Astrocyte (in vitro differentiated cells and primary cell): ENCODE measurements around the gene SHC3. TPM values are rescaled to one million over a fixed set of nuclear protein-coding genes. Genes with fewer than 3 reads are reported as not detected.

Experiments
- DNase-seq: peaks from one replicate; pipeline ENCODE4 v3.0.0-alpha.2; 2010; ENCODE audit warnings: low read depth
- FAIRE-seq: peaks from 2 replicates; lab custom pipeline; 2011; peaks lifted over from hg19 to GRCh38; lab: Jason Lieb, UNC
- H2AFZ ChIP-seq: 2 replicates; pipeline ENCODE4 v1.6.0; 2012; ENCODE audit warnings: low read depth, low read length, inconsistent platforms
- H3K27ac ChIP-seq: 2 replicates; pipeline ENCODE4 v1.5.1; 2011; ENCODE audit warnings: low read depth, low read length, inconsistent platforms
- H3K27me3 ChIP-seq: 2 replicates; pipeline ENCODE4 v1.6.0; 2011; ENCODE audit warnings: low read length, inconsistent platforms; ENCODE audit not compliant: insufficient read depth
- H3K36me3 ChIP-seq: 2 replicates; pipeline ENCODE4 v1.5.1; 2011; ENCODE audit warnings: low read length, inconsistent platforms; ENCODE audit not compliant: insufficient read depth
- H3K4me1 ChIP-seq: 2 replicates; pipeline ENCODE4 v1.5.1; 2011; ENCODE audit warnings: low read length, inconsistent platforms; ENCODE audit not compliant: insufficient read depth
- H3K4me2 ChIP-seq: 2 replicates; pipeline ENCODE4 v1.6.0; 2012; ENCODE audit warnings: low read length, inconsistent platforms
- H3K4me3 ChIP-seq: 2 replicates; pipeline ENCODE4 v1.5.1; 2011; ENCODE audit warnings: low read depth, mild to moderate bottlenecking, low read length, inconsistent platforms; ENCODE audit not compliant: insufficient read depth
- H3K79me2 ChIP-seq: 2 replicates; pipeline ENCODE4 v1.6.0; 2012; ENCODE audit warnings: mild to moderate bottlenecking, low read length, inconsistent platforms; ENCODE audit not compliant: insufficient read depth
- H3K9ac ChIP-seq: 2 replicates; pipeline ENCODE4 v1.6.0; 2012; ENCODE audit warnings: mild to moderate bottlenecking, low read length, inconsistent platforms
- H3K9me3 ChIP-seq: 2 replicates; pipeline ENCODE4 v1.5.1; 2012; ENCODE audit warnings: low read depth, mild to moderate bottlenecking, low read length, inconsistent platforms; ENCODE audit not compliant: insufficient read depth
- H4K20me1 ChIP-seq: 2 replicates; pipeline ENCODE4 v1.6.0; 2012; ENCODE audit warnings: low read length, inconsistent platforms; ENCODE audit not compliant: insufficient read depth
- H3K27ac Mint-ChIP-seq: one replicate; pipeline ENCODE4 v1.8.0; 2021; ENCODE audit warnings: mild to moderate bottlenecking, mixed read lengths; ENCODE audit not compliant: unreplicated experiment
- H3K27me3 Mint-ChIP-seq: one replicate; pipeline ENCODE4 v1.8.0; 2021; ENCODE audit warnings: low read depth, mixed read lengths; ENCODE audit not compliant: unreplicated experiment
- H3K36me3 Mint-ChIP-seq: one replicate; pipeline ENCODE4 v1.8.0; 2021; ENCODE audit warnings: low read depth, mixed read lengths; ENCODE audit not compliant: unreplicated experiment
- H3K4me1 Mint-ChIP-seq: one replicate; pipeline ENCODE4 v1.8.0; 2021; ENCODE audit warnings: low read depth, mixed read lengths; ENCODE audit not compliant: unreplicated experiment
- H3K4me3 Mint-ChIP-seq: one replicate; pipeline ENCODE4 v1.8.0; 2021; ENCODE audit warnings: mild to moderate bottlenecking, moderate library complexity, mixed read lengths; ENCODE audit not compliant: unreplicated experiment
- H3K9me3 Mint-ChIP-seq: one replicate; pipeline ENCODE4 v1.8.0; 2021; ENCODE audit warnings: mild to moderate bottlenecking, mixed read lengths; ENCODE audit not compliant: unreplicated experiment
- CTCF ChIP-seq: IDR thresholded peaks from 2 replicates; pipeline ENCODE4 v1.5.1; 2011; ENCODE audit warnings: low read depth, mild to moderate bottlenecking, inconsistent platforms, low read length, moderate library complexity; ENCODE audit not compliant: insufficient read depth
- EZH2 ChIP-seq: IDR thresholded peaks from 2 replicates; pipeline ENCODE4 v1.6.1; 2012; ENCODE audit warnings: mild to moderate bottlenecking, low read length, inconsistent platforms; ENCODE audit not compliant: insufficient read depth
- total RNA-seq: library from RNA; stranded (reverse); gene quantifications from 2 replicates; pipeline ENCODE4 v1.2.1, GENCODE V29; 2021

SHC3 gene
- total RNA-seq, 1 donor from 2014 or later, result 4.6 TPM

GRCh38 chr9:88978034-88978433 lies 200.6 kb downstream of the SHC3 start:
- H3K79me2 ChIP-seq, result no peaks in the 10 kb centered on the region
- no peaks in the 10 kb centered on the region for H3K36me3 ChIP-seq
- TF ChIP-seq EZH2 (no peak), CTCF (no peak)
- Mint-ChIP-seq H3K9me3 (no peaks in the 10 kb centered on the region), H3K4me3 (no peak overlapping the region), H3K36me3 (no peaks in the 10 kb centered on the region), H3K27me3 (peaks cover 13% of the 10 kb centered on the region), H3K27ac (no peak overlapping the region), H3K4me1 (no peaks in the 10 kb centered on the region)
- FAIRE-seq (no peak), DNase-seq (no peak)
- no peak overlapping the region for H3K9ac ChIP-seq
- H4K20me1 ChIP-seq, result no peaks in the 10 kb centered on the region
- H3K4me3 ChIP-seq, result no peak overlapping the region
- H3K27ac ChIP-seq, result no peak overlapping the region
- no peak overlapping the region for H2AFZ ChIP-seq
- no peaks in the 10 kb centered on the region for H3K27me3 ChIP-seq
- no peaks in the 10 kb centered on the region for H3K4me1 ChIP-seq
- H3K4me2 ChIP-seq, result no peak overlapping the region
- H3K9me3 ChIP-seq, result no peaks in the 10 kb centered on the region

- FAIRE-seq, result no peak
- TF ChIP-seq CTCF (no peak), EZH2 (no peak)
These were observed 201.7 kb downstream of the SHC3 start for GRCh38 chr9:88976890-88977257.

GRCh38 chr9:88975966-88976889 lies 202.4 kb downstream of the SHC3 start:
- Histone ChIP-seq H2AFZ (no peak overlapping the region), H3K36me3 (no peaks in the 10 kb centered on the region), H3K27ac (no peak overlapping the region), H3K4me3 (no peak overlapping the region), H3K4me1 (peaks cover 5% of the 10 kb centered on the region), H4K20me1 (no peaks in the 10 kb centered on the region), H3K9me3 (no peaks in the 10 kb centered on the region), H3K9ac (no peak overlapping the region), H3K79me2 (no peaks in the 10 kb centered on the region), H3K4me2 (no peak overlapping the region), H3K27me3 (no peaks in the 10 kb centered on the region)
- no peak for FAIRE-seq
- H3K4me1 Mint-ChIP-seq, result no peaks in the 10 kb centered on the region
- H3K27me3 Mint-ChIP-seq, result peaks cover 13% of the 10 kb centered on the region
- no peaks in the 10 kb centered on the region for H3K36me3 Mint-ChIP-seq
- H3K4me3 Mint-ChIP-seq, result no peak overlapping the region
- DNase-seq, result no peak
- peak overlapping the region; percentile 20 for H3K27ac Mint-ChIP-seq
- no peaks in the 10 kb centered on the region for H3K9me3 Mint-ChIP-seq
- no peak for TF ChIP-seq CTCF
- no peak for TF ChIP-seq EZH2

More at GRCh38 chr9:88976890-88977257, 201.7 kb downstream of the SHC3 start:
- H2AFZ ChIP-seq, result no peak overlapping the region
- Mint-ChIP-seq H3K27me3 (peaks cover 13% of the 10 kb centered on the region), H3K4me1 (no peaks in the 10 kb centered on the region), H3K4me3 (no peak overlapping the region), H3K27ac (no peak overlapping the region), H3K36me3 (no peaks in the 10 kb centered on the region), H3K9me3 (no peaks in the 10 kb centered on the region)
- no peak overlapping the region for H3K27ac ChIP-seq
- no peaks in the 10 kb centered on the region for H3K79me2 ChIP-seq
- no peaks in the 10 kb centered on the region for H3K27me3 ChIP-seq
- H3K4me1 ChIP-seq, result no peaks in the 10 kb centered on the region
- no peak overlapping the region for H3K4me2 ChIP-seq
- DNase-seq, result no peak
- H4K20me1 ChIP-seq, result no peaks in the 10 kb centered on the region
- H3K4me3 ChIP-seq, result no peak overlapping the region
- no peaks in the 10 kb centered on the region for H3K36me3 ChIP-seq
- H3K9ac ChIP-seq, result no peak overlapping the region
- H3K9me3 ChIP-seq, result no peaks in the 10 kb centered on the region
